PC-3 (cell line): Measurements from ENCODE around the gene BCAS2. TPM values are rescaled to one million over a fixed set of nuclear protein-coding genes. Genes with fewer than 3 reads are reported as not detected.

Source experiments
- ATAC-seq: fragments of 200-7000 bp; cut with Tn5 transposase; 2 replicates; pipeline ENCODE4 v1.9.1; 2020; ENCODE audit warnings: mild to moderate bottlenecking, moderate library complexity
- BruUV-seq: library from RNA; stranded (reverse); fragments of 400-500 nt; replicated peaks from 2 replicates; lab custom pipeline; 2021; lab: Mats Ljungman, UMichigan
- CTCF ChIA-PET: fragments of 300-600 bp; sonication (Branson Sonifier 250); formaldehyde crosslinking; loops from one replicate; lab custom pipeline; 2022; ENCODE audit warnings: antibody characterized with exemption; lab: Charles Lee
- POLR2A ChIA-PET: fragments of 300-600 bp; sonication (Branson Sonifier 250); formaldehyde crosslinking; loops from one replicate; lab custom pipeline; 2022; ENCODE audit warnings: antibody characterized with exemption; ENCODE audit not compliant: unreplicated experiment; lab: Charles Lee
- DNase-seq: peaks from one replicate; pipeline ENCODE4 v3.0.0-alpha.2; 2015
- H2AFZ ChIP-seq: fragments of 300-600 bp; sonication (generic); 2 replicates; pipeline ENCODE4 v1.6.0; 2016; ENCODE audit warnings: antibody characterized with exemption, low read length
- H3F3A ChIP-seq: fragments of 300-600 bp; sonication (generic); one replicate; pipeline ENCODE4 v1.6.0; 2017; ENCODE audit warnings: antibody characterized with exemption, low read length, control low read depth, mild to moderate bottlenecking; ENCODE audit not compliant: unreplicated experiment
- H3K27ac ChIP-seq: fragments of 300-600 bp; sonication (generic); 2 replicates; pipeline ENCODE4 v1.5.1; 2016; ENCODE audit warnings: mild to moderate bottlenecking, low read length
- H3K27me3 ChIP-seq: fragments of 300-600 bp; sonication (generic); 2 replicates; pipeline ENCODE4 v1.6.1; 2016; ENCODE audit warnings: low read length, mixed read lengths
- H3K36me3 ChIP-seq: fragments of 300-600 bp; sonication (generic); 2 replicates; pipeline ENCODE4 v1.6.1; 2016; ENCODE audit warnings: low read depth, mixed run types, low read length, mixed read lengths
- H3K4me1 ChIP-seq: fragments of 300-600 bp; sonication (generic); 2 replicates; pipeline ENCODE4 v1.5.1; 2016; ENCODE audit warnings: low read length; ENCODE audit not compliant: insufficient read depth
- H3K4me2 ChIP-seq: fragments of 300-600 bp; sonication (generic); 2 replicates; pipeline ENCODE4 v1.6.0; 2016; ENCODE audit warnings: low read length
- H3K4me3 ChIP-seq: fragments of 300-600 bp; sonication (generic); 2 replicates; pipeline ENCODE4 v1.5.1; 2016; ENCODE audit warnings: mild to moderate bottlenecking, low read length, mixed read lengths
- H3K79me2 ChIP-seq: fragments of 300-600 bp; sonication (generic); 2 replicates; pipeline ENCODE4 v1.6.1; 2017; ENCODE audit warnings: low read length, mixed read lengths
- H3K9ac ChIP-seq: fragments of 300-600 bp; sonication (generic); 2 replicates; pipeline ENCODE4 v1.6.0; 2016; ENCODE audit warnings: mild to moderate bottlenecking, low read length
- H3K9me2 ChIP-seq: fragments of 300-600 bp; sonication (generic); replicated peaks from 2 replicates; pipeline ENCODE4 v1.6.1; 2016; ENCODE audit warnings: mixed run types, low read length, mixed read lengths
- H3K9me3 ChIP-seq: fragments of 300-600 bp; sonication (generic); 2 replicates; pipeline ENCODE4 v1.6.1; 2016; ENCODE audit warnings: low read length, mixed read lengths
- H4K20me1 ChIP-seq: fragments of 300-600 bp; sonication (generic); 2 replicates; pipeline ENCODE4 v1.6.1; 2016; ENCODE audit warnings: low read length, mixed read lengths
- CTCF ChIP-seq: fragments of 300-600 bp; sonication (generic); conservative IDR thresholded peaks from 2 replicates; pipeline ENCODE4 v1.5.1; 2017; ENCODE audit warnings: antibody characterized with exemption, low read depth, mild to moderate bottlenecking, low read length
- EZH2 ChIP-seq: fragments of 300-600 bp; sonication (generic); IDR thresholded peaks from one replicate; pipeline ENCODE4 v1.6.1; 2017; ENCODE audit warnings: antibody characterized with exemption, mild to moderate bottlenecking, low read length; ENCODE audit not compliant: unreplicated experiment
- EZH2phosphoT487 ChIP-seq: fragments of 300-600 bp; sonication (generic); IDR thresholded peaks from 2 replicates; pipeline ENCODE4 v1.6.1; 2018; ENCODE audit warnings: mild to moderate bottlenecking, antibody characterized with exemption, low read length, borderline replicate concordance
- intact Hi-C: fragments of 100-400 bp; cut with micrococcal nuclease; formaldehyde crosslinking; loops from 2 replicates; pipeline ENCODE4 v1.9.0; 2023
- total RNA-seq: library from RNA; depleted of rRNA; stranded (reverse); fragments of >200 nt; gene quantifications from 2 replicates; pipeline ENCODE4 v1.2.3, GENCODE V29; 2014; rRNA removed

Gene BCAS2
- total RNA-seq, 1 experiment from 2014 or later, result 70.1 TPM

DNA sequence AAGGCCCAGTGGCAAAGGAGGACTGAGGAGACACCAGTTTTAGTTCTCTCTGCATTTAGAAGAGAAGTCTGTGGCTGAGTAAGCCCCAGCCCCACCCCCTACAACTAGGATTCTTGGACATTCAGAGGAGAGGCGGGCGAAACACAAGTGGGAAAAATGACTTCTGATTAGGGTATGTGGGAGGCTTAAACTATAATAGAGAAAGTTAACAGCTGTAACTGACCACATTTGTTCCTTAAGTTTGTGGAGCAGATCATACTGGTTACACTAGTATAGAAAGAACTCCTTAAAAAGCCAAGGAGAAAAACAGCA lies 59.2 kb downstream of the BCAS2 start:
- Histone ChIP-seq H3K4me3 (no peak overlapping the region), H3F3A (no peaks in the 10 kb centered on the region), H3K9me2 (no peaks in the 10 kb centered on the region), H3K9ac (no peak overlapping the region), H3K4me1 (no peaks in the 10 kb centered on the region), H3K27me3 (no peaks in the 10 kb centered on the region), H3K79me2 (no peaks in the 10 kb centered on the region), H3K27ac (no peak overlapping the region), H3K9me3 (0 out of 2 replicates have a peak, but pooled peaks cover 3% of the 10 kb centered on the region), H2AFZ (no peak overlapping the region), H4K20me1 (no peaks in the 10 kb centered on the region), H3K4me2 (no peak overlapping the region), H3K36me3 (no peaks in the 10 kb centered on the region)
- no TSS peak for BruUV-seq
- ChIA-PET CTCF (no interaction called here), POLR2A (no interaction called here)
- intact Hi-C loops, result no loop called here
- TF ChIP-seq EZH2, result no peak
- TF ChIP-seq EZH2phosphoT487, result no peak
- no peak for TF ChIP-seq CTCF
- ATAC-seq, result no peak
- no peak for DNase-seq

DNA sequence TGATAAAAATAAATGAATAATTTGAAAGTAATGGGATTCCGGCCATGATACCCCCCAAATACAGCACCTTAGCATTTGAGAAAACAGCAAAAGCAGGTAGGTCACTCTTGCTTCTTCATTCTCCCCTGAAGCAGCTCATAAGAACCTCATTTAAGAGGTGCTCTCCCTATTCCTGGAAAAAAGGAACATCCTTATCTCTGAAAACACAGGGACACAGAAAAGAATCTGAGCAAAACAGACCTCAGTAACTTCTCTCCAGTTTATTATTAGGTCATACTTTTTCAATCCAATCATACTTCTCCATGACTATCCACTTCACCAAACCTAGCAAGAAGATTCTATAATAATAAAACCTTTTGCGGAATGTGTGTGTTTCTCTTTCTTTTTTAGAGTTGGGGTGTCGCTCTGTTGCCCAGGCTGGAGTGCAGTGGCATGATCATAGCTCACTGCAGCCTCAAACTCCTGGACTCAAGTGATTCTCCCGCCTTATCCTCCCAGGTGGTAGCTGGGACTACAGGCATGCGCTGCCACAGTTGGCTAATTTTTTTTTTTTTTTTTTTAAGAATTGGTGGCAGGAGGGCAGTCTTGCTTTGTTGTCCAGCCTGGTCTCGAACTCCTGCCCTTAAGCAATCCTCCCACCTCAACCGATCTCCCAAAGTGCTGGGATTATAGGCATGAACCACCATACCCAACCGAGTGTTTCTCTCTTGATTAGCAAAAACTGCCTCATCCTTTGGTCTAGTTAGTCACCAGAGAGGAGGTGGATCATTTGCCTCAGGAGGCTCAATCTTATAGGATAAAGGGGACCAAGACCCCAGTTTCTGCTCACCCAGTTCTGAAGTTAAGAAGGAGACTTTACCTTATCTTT lies 59.8 kb downstream of the BCAS2 start:
- no peaks in the 10 kb centered on the region for H4K20me1 ChIP-seq
- ATAC-seq (no peak), DNase-seq (no peak)
- H3K27ac ChIP-seq, result no peak overlapping the region
- ChIA-PET POLR2A (no interaction called here), CTCF (no interaction called here)
- H3K36me3 ChIP-seq, result no peaks in the 10 kb centered on the region
- H2AFZ ChIP-seq, result no peak overlapping the region
- no peaks in the 10 kb centered on the region for H3K79me2 ChIP-seq
- H3K27me3 ChIP-seq, result no peaks in the 10 kb centered on the region
- H3K4me1 ChIP-seq, result no peaks in the 10 kb centered on the region
- no peak overlapping the region for H3K9ac ChIP-seq
- no peak overlapping the region for H3K4me3 ChIP-seq
- no peak overlapping the region for H3K4me2 ChIP-seq
- intact Hi-C loops, result no loop called here
- no peaks in the 10 kb centered on the region for H3F3A ChIP-seq
- TF ChIP-seq CTCF (no peak), EZH2phosphoT487 (no peak), EZH2 (no peak)
- H3K9me2 ChIP-seq, result no peaks in the 10 kb centered on the region
- 0 out of 2 replicates have a peak, but pooled peaks cover 4% of the 10 kb centered on the region for H3K9me3 ChIP-seq
- no TSS peak for BruUV-seq

Other genes with a start within 250 kb of the BCAS2 start
- 28.8 and 36.7 TPM in 2 replicates for gene TRIM33, start 70.4 kb downstream of the BCAS2 start, total RNA-seq
- 0.95 and 2.0 TPM in 2 replicates for gene DENND2C, start 88.4 kb upstream of the BCAS2 start, total RNA-seq
- not detected in 2 replicates for gene AMPD1, start 113.9 kb upstream of the BCAS2 start, total RNA-seq
- gene NRAS, start 135.2 kb upstream of the BCAS2 start, total RNA-seq, result 12.6 and 15.1 TPM in 2 replicates
- 380 and 480 TPM in 2 replicates for gene CSDE1, start 176.4 kb upstream of the BCAS2 start, total RNA-seq
- 104 and 136 TPM in 2 replicates for gene SIKE1, start 199.1 kb upstream of the BCAS2 start, total RNA-seq